ENCODE results near the gene AAMDC. TPM values are rescaled to one million over a fixed set of nuclear protein-coding genes. Genes with fewer than 3 reads are reported as not detected.
"Not testable (repeated sequence)": the region's sequence is repeated elsewhere in the genome, so short reads cannot be mapped to it uniquely, and the experiment has no call there.

AAMDC gene
- total and polyA plus RNA-seq, 2 donors (not counting 1 experiment from before 2014, with no cell fraction given), result 39.6 to 98.4 TPM

GRCh38 chr11:77819921-77820564 lies 901 bp upstream of the AAMDC start:
- no peaks in the 10 kb centered on the region for H3K27me3 ChIP-seq (ENCODE audit: control insufficient read depth, insufficient read depth, low read length)
- H3K9me3 ChIP-seq (ENCODE audit: control insufficient read depth, insufficient read depth, low read depth, low read length), result no peaks in the 10 kb centered on the region
- no peaks in the 10 kb centered on the region for H3K36me3 ChIP-seq (ENCODE audit: control insufficient read depth, insufficient read depth, low read length)
- peak overlapping the region; percentile 83 for H3K9ac ChIP-seq (ENCODE audit: insufficient read depth, low read length)
- peak overlapping the region; percentile 76 for H3K4me2 ChIP-seq (ENCODE audit: extremely low read depth, insufficient read depth, low read length)
- H3K4me3 ChIP-seq (replicated peaks in 1 of 4; ENCODE audit: control extremely low read depth in 1 of 4, insufficient read depth in 1 of 4, low read depth in 3 of 4, low read length in 4 of 4), result peak overlapping the region; percentile 61 to 98 (median 85)
- H3K27ac ChIP-seq (ENCODE audit: insufficient read depth, low read length), result peak overlapping the region; percentile 75
- H3K79me2 ChIP-seq (ENCODE audit: control insufficient read depth, insufficient read depth, low read length), result peaks cover 56% of the 10 kb centered on the region
- peak; percentile 26 to 51 for DNase-seq (ENCODE audit: low read depth in 2 of 2)
- peaks cover 5% of the 10 kb centered on the region for H4K20me1 ChIP-seq (ENCODE audit: control insufficient read depth, extremely low read depth, insufficient read depth, low read length)
- peak overlapping the region; percentile 72 for H2AFZ ChIP-seq (ENCODE audit: low read length)
- TF ChIP-seq CTCF (conservative IDR thresholded peaks at IDR 0.05 in 1 of 2, IDR thresholded peaks at IDR 0.05 in 1 of 2; ENCODE audit: low read depth in 1 of 2, low read length in 2 of 2), result no peak
- TF ChIP-seq EZH2 (IDR thresholded peaks at IDR 0.05; ENCODE audit: low read length, missing control alignments), result no peak
- H3K4me1 ChIP-seq (ENCODE audit: control insufficient read depth, extremely low read depth, insufficient read depth, low read length), result no peaks in the 10 kb centered on the region

- Histone ChIP-seq H4K20me1 (ENCODE audit: control insufficient read depth, extremely low read depth, insufficient read depth, low read length) (peaks cover 4% of the 10 kb centered on the region), H3K27ac (ENCODE audit: insufficient read depth, low read length) (peak overlapping the region; percentile 68), H3K9ac (ENCODE audit: insufficient read depth, low read length) (peak overlapping the region; percentile 67), H3K4me2 (ENCODE audit: extremely low read depth, insufficient read depth, low read length) (peak overlapping the region; percentile 99), H3K9me3 (ENCODE audit: control insufficient read depth, insufficient read depth, low read depth, low read length) (no peaks in the 10 kb centered on the region), H3K4me3 (replicated peaks in 1 of 4; ENCODE audit: control extremely low read depth in 1 of 4, insufficient read depth in 1 of 4, low read depth in 3 of 4, low read length in 4 of 4) (peak overlapping the region; percentile 86 to 98 (median 96)), H3K27me3 (ENCODE audit: control insufficient read depth, insufficient read depth, low read length) (no peaks in the 10 kb centered on the region), H3K79me2 (ENCODE audit: control insufficient read depth, insufficient read depth, low read length) (peaks cover 42% of the 10 kb centered on the region), H2AFZ (ENCODE audit: low read length) (peak overlapping the region; percentile 95), H3K4me1 (ENCODE audit: control insufficient read depth, extremely low read depth, insufficient read depth, low read length) (no peaks in the 10 kb centered on the region), H3K36me3 (ENCODE audit: control insufficient read depth, insufficient read depth, low read length) (no peaks in the 10 kb centered on the region)
- TF ChIP-seq CTCF (conservative IDR thresholded peaks at IDR 0.05 in 1 of 2, IDR thresholded peaks at IDR 0.05 in 1 of 2; ENCODE audit: low read depth in 1 of 2, low read length in 2 of 2), result no peak
- no peak for TF ChIP-seq EZH2 (IDR thresholded peaks at IDR 0.05; ENCODE audit: low read length, missing control alignments)
- peak; percentile 34 to 46 for DNase-seq (ENCODE audit: low read depth in 2 of 2)
These were observed 456 bp downstream of the AAMDC start for GRCh38 chr11:77821349-77821851.

GRCh38 chr11:77822126-77822525 lies 1.2 kb downstream of the AAMDC start:
- not testable (repeated sequence) for H3K9me3 ChIP-seq (ENCODE audit: control insufficient read depth, insufficient read depth, low read depth, low read length); H3K36me3 ChIP-seq (ENCODE audit: control insufficient read depth, insufficient read depth, low read length); H3K4me1 ChIP-seq (ENCODE audit: control insufficient read depth, extremely low read depth, insufficient read depth, low read length); DNase-seq (ENCODE audit: low read depth in 2 of 2); H3K27ac ChIP-seq (ENCODE audit: insufficient read depth, low read length); H4K20me1 ChIP-seq (ENCODE audit: control insufficient read depth, extremely low read depth, insufficient read depth, low read length); H3K27me3 ChIP-seq (ENCODE audit: control insufficient read depth, insufficient read depth, low read length); H3K9ac ChIP-seq (ENCODE audit: insufficient read depth, low read length); H2AFZ ChIP-seq (ENCODE audit: low read length)
- peak overlapping the region; percentile 99 for H3K4me2 ChIP-seq (ENCODE audit: extremely low read depth, insufficient read depth, low read length)
- H3K79me2 ChIP-seq (ENCODE audit: control insufficient read depth, insufficient read depth, low read length), result peaks cover 35% of the 10 kb centered on the region
- H3K4me3 ChIP-seq (replicated peaks in 1 of 4; ENCODE audit: control extremely low read depth in 1 of 4, insufficient read depth in 1 of 4, low read depth in 3 of 4, low read length in 4 of 4), result peak overlapping the region; percentile 86 to 98 (median 96)

All from fibroblast of lung (primary cell).